PC-3 (cell line): ENCODE measurements around the gene GALNT1.

Experiments used
- EZH2 ChIP-seq: fragments of 300-600 bp; sonication (generic); IDR thresholded peaks from one replicate; pipeline ENCODE4 v1.6.1; 2017; ENCODE audit warnings: antibody characterized with exemption, mild to moderate bottlenecking, low read length; ENCODE audit not compliant: unreplicated experiment
- TF ChIP-seq, protein P1 (sequence below): fragments of 300-600 bp; sonication (generic); conservative IDR thresholded peaks from 2 replicates; pipeline ENCODE4 v1.5.1; 2017; ENCODE audit warnings: antibody characterized with exemption, low read depth, mild to moderate bottlenecking, low read length

DNA sequence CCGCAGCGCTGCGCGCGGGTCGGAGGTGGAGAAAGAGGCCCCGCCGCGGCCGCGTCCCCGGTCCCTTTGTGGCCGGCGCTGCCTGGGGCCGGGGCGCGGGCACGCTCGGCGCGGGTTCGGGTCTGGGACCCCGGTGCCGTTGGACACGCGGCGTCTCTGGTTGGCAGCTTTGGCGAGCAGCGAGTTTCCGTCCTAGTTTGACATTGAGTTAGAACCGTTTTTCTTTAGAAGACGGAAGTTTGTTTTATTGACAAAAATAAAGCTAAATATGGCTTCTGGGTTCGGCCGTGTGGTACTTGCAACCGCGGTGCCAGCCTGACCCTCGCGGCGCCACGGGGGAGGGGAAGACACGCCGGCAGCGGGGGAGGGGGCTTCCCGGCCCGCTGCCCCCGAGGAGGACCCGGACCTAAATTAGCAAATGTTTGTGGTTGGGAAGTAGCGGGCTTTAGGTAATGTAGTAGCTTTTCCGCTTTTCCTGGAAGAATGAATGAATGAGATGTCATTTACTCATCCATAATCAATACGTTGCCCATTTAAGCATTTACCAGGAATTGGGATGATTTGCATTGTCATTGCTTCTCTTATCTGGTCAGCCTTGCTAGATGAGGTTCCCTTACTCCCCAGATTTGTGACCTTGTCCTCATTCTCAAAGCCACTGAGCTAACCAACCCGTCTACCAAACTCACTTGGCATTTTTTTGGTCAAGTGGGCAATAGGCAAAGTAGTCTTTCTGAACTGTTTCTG lies 530 bp downstream of the GALNT1 start:
- TF ChIP-seq, protein P1, sequence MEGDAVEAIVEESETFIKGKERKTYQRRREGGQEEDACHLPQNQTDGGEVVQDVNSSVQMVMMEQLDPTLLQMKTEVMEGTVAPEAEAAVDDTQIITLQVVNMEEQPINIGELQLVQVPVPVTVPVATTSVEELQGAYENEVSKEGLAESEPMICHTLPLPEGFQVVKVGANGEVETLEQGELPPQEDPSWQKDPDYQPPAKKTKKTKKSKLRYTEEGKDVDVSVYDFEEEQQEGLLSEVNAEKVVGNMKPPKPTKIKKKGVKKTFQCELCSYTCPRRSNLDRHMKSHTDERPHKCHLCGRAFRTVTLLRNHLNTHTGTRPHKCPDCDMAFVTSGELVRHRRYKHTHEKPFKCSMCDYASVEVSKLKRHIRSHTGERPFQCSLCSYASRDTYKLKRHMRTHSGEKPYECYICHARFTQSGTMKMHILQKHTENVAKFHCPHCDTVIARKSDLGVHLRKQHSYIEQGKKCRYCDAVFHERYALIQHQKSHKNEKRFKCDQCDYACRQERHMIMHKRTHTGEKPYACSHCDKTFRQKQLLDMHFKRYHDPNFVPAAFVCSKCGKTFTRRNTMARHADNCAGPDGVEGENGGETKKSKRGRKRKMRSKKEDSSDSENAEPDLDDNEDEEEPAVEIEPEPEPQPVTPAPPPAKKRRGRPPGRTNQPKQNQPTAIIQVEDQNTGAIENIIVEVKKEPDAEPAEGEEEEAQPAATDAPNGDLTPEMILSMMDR = no peak
- no peak for TF ChIP-seq EZH2
